Coronary artery (tissue), 2 donors: ENCODE data around the gene RNU5B-1.

Experiments
- DNase-seq: peaks from one replicate; pipeline ENCODE4 v3.0.0-alpha.2; 2017; ENCODE audit warnings: low spot score
- H3K27ac ChIP-seq, 2 donors: fragments of 200-600 bp; sonication (generic); one replicate each; pipeline ENCODE4 v1.5.1; 2016 to 2019
- H3K4me3 ChIP-seq: fragments of 200-600 bp; sonication (generic); 2 replicates; pipeline ENCODE4 v1.5.1; 2016; ENCODE audit warnings: mild to moderate bottlenecking, moderate library complexity
- TF ChIP-seq, protein P1 (sequence below): fragments of 200-600 bp; sonication (generic); IDR thresholded peaks from one replicate; pipeline ENCODE4 v1.5.1; 2019; ENCODE audit warnings: antibody characterized with exemption

RNU5B-1 gene

DNA sequence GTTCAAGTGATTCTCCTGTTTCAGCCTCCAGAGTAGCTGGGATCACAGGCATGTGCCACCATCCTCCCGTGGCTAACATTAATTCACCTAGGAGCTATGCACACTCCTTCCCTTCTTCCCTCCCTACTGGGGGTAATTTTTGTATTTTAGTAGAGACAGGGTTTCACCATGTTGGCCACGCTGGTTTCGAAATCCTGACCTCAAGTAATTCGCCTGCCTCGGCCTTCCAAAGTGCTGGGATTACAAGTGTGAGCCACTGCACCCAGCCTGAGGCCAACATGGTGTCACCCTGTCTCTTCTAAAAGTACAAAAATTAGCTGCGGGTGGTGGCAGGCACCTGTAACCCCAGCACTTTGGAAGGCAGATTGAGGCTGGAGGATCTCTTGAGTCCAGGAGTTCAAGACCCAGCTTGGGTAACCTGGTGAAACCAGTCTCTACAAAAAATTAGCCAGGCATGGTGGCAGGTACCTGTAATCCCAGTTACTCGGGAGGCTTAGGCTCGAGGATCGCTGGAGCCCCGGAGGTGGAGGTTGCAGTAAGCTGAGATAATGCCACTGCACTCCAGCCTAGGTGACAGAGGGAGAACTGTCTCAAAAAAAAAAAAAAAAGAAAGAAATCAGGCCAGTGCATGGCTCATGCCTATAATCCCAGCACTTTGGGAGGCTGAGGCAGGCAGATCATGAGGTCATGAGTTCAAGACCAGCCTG, 6.1 kb downstream of the RNU5B-1 start:
- DNase-seq: no peak
- Histone ChIP-seq H3K27ac (no peak overlapping the region), H3K4me3 (no peak overlapping the region)
- TF ChIP-seq, protein P1, sequence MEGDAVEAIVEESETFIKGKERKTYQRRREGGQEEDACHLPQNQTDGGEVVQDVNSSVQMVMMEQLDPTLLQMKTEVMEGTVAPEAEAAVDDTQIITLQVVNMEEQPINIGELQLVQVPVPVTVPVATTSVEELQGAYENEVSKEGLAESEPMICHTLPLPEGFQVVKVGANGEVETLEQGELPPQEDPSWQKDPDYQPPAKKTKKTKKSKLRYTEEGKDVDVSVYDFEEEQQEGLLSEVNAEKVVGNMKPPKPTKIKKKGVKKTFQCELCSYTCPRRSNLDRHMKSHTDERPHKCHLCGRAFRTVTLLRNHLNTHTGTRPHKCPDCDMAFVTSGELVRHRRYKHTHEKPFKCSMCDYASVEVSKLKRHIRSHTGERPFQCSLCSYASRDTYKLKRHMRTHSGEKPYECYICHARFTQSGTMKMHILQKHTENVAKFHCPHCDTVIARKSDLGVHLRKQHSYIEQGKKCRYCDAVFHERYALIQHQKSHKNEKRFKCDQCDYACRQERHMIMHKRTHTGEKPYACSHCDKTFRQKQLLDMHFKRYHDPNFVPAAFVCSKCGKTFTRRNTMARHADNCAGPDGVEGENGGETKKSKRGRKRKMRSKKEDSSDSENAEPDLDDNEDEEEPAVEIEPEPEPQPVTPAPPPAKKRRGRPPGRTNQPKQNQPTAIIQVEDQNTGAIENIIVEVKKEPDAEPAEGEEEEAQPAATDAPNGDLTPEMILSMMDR: no peak

DNA sequence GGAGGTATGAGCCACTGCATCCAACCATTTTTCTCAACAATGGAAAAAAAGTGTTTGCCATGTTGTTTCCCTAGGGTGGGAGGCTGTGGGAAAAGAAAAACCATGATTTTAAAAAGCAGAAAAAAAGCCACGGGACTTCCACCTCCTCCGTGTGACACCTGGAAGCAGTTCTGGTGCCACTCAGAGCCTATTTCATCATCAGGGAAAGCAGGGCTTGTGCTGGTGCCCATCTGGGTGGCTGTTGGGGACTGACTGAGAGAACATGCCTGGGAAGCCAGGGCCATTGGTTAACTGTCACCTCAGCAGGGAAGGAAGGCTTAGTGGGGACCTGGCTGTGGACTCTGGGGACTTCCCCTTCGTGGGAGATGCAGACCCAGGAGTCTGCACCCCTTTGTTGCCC, 7.3 kb downstream of the RNU5B-1 start:
- TF ChIP-seq, protein P1: no peak
- no peak for DNase-seq
- Histone ChIP-seq H3K4me3 (no peak overlapping the region), H3K27ac (no peak overlapping the region)

DNA sequence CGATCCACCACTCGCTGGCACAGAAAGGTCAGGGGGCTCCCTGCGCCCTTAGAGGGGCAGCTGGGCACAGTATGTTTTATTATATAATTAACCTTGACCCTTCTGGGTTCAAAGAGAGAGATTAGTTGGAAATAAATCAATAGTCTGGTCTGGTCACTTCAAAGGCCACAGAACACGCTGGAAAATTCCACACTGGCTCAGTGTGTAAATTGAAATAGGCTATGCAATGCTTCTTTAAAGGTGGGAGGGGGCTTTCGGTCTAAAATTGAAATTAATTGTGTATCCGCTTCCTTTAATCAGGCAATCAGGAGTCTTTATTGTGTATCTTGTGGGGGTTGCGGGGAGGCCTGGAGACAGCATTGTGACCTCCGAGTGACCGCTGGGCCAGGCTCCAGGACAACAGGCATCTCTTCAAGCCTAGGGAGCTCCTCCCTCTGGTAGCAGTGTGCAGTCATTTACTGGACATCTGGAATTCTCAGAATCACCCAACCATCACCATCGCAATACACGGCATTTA, 8.0 kb downstream of the RNU5B-1 start:
- no peak overlapping the region for H3K27ac ChIP-seq
- TF ChIP-seq, protein P1: no peak
- DNase-seq: no peak
- no peak overlapping the region for H3K4me3 ChIP-seq

DNA sequence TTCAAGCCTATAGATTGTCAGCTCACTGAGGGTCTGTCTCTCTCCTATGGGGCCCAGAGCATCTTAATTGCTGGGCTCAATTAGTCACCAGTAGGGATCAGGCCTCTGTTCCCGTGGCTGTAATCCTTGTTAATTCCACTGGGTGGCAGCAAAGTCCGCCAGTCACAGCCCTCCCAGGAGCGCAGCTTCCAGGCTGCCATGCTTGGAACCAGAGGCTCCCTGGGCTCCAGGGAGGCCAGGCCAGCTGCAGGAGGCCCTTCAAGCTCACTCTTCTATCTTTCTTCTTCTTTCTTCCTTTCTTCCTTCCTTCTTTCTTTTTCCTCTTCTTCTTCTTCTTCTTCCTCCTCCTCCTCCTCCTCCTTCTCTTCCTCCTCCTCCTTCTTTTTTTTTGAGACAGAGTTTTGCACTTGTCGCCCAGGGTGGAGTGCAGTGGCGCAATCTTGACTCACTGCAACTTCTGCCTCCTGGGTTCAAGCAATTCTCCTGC, 14.4 kb downstream of the RNU5B-1 start:
- DNase-seq: no peak
- Histone ChIP-seq H3K4me3 (no peak overlapping the region), H3K27ac (no peak overlapping the region)
- TF ChIP-seq, protein P1: peak; percentile 82

DNA sequence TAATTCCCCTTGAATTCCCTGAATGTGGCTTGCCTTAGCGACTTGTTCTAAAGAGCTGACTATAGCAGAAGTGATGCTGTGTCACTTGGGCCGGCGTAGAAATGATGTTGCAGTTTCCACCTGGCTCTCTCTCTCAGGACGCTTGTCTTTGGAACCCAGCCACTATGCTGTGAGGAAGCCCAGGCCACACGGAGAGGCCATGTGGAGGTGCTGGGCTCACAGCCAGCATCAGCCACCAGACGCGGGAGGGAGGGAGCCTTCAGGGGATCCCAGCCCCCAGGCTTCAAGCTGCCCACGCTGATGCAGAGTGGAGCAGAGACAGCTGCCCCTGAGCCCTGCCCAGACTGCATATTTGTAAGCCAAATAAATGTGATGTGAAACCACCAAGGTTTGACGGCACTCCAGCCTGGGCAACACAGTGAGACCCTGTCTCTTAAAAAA, 18.6 kb downstream of the RNU5B-1 start:
- Histone ChIP-seq H3K4me3 (no peak overlapping the region), H3K27ac (no peak overlapping the region)
- DNase-seq: no peak
- TF ChIP-seq, protein P1: no peak

DNA sequence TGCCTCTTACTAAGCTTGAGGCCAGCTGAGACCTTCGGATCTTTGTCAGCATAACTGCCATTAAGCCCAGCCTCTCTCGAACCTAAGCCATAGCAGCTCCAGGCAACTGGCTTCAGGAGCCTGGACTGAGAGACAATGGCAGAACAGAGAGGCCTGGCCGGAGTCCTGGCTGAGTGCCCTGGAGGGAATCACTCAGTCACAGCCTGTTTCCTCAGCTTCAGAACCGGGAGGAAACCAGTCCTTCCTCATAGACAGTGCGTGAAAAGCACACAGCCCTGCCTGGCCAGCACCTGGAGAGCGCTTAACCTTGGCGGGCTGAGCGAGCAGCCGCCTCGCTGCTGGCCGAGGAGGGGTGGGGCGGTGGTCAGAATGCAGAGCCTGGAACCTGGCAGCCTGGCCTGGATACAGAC, 21.6 kb downstream of the RNU5B-1 start:
- Histone ChIP-seq H3K4me3 (no peak overlapping the region), H3K27ac (no peak overlapping the region)
- no peak for DNase-seq
- TF ChIP-seq, protein P1: no peak

DNA sequence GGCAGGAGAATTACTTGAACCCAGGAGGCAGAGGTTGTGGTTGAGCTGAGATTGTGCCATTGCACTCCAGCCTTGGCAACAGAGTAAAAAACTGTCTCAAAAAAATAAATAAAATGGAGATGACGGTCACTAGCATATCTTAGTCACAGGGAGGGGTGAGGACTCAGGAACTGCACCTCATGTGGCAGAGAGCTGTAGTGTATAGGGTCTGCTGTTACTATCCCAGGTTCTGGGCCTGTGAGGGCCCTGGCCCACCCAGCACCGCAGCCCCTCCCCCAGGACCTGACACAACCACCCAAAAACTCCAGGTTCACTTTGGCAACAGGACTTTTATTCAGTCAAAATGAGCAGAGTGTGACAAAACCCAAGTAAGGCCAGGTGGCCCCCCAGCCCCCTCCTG, 22.3 kb downstream of the RNU5B-1 start:
- no peak overlapping the region for H3K4me3 ChIP-seq
- H3K27ac ChIP-seq: no peak overlapping the region
- TF ChIP-seq, protein P1: no peak
- DNase-seq: no peak
